Measurements from ENCODE around the gene DPF1.

DNA sequence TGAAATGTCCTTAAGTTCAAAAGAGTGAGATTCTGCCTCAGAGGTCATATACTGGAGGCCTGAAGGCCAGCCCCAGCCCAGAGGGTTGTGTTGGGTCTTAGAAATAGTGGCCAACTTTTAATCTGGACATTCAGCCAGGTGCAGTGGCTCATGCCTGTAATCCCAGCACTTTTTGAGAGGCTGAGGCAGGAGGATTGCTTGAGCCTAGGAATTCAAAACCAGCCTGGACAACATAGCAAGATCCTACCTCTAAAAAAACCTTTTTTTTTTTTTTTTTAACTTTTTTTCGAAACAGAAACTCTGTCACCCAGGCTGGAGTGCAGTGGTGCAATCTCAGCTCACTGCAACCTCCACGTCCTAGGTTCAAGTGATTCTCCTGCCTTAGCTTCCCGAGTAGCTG lies 15.5 kb downstream of the DPF1 start:
- TF ChIP-seq, protein P1, sequence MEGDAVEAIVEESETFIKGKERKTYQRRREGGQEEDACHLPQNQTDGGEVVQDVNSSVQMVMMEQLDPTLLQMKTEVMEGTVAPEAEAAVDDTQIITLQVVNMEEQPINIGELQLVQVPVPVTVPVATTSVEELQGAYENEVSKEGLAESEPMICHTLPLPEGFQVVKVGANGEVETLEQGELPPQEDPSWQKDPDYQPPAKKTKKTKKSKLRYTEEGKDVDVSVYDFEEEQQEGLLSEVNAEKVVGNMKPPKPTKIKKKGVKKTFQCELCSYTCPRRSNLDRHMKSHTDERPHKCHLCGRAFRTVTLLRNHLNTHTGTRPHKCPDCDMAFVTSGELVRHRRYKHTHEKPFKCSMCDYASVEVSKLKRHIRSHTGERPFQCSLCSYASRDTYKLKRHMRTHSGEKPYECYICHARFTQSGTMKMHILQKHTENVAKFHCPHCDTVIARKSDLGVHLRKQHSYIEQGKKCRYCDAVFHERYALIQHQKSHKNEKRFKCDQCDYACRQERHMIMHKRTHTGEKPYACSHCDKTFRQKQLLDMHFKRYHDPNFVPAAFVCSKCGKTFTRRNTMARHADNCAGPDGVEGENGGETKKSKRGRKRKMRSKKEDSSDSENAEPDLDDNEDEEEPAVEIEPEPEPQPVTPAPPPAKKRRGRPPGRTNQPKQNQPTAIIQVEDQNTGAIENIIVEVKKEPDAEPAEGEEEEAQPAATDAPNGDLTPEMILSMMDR (IDR thresholded peaks at IDR 0.05) = no peak
- no peak for TF ChIP-seq POLR2A (IDR thresholded peaks at IDR 0.05)

Measured in adrenal gland (tissue), 5 donors.